Psoas muscle (tissue), 8 donors: Measurements from ENCODE around the gene PPM1F. TPM values are rescaled to one million over a fixed set of nuclear protein-coding genes. Genes with fewer than 3 reads are reported as not detected.

Experiments
- ATAC-seq, 4 donors: fragments of 200-7000 bp; cut with Tn5 transposase; one replicate each; pipeline ENCODE4 v1.9.1; 2020; ENCODE audit warnings: moderate library complexity in 3 of 4, mild to moderate bottlenecking in 2 of 4
- DNase-seq, 2 donors: peaks; one replicate each; pipeline ENCODE4 v3.0.0-alpha.2; 2020
- H3K27ac ChIP-seq: fragments of 200-600 bp; one replicate; pipeline ENCODE4 v1.8.0; 2022
- H3K27me3 ChIP-seq, 3 donors: fragments of 200-600 bp in 1 of 3; one replicate each; pipeline versions ENCODE4 v1.6.1 to v1.8.0; 2013 to 2022; ENCODE audit warnings: low read length in 2 of 3, mild to moderate bottlenecking in 2 of 3, moderate library complexity in 1 of 3; ENCODE audit not compliant: insufficient read depth in 3 of 3
- H3K36me3 ChIP-seq, 2 donors: fragments of 200-600 bp in 1 of 2; one replicate each; pipeline versions ENCODE4 v1.6.1 to v1.8.0; 2013 to 2022; ENCODE audit warnings: low read depth in 1 of 2, mild to moderate bottlenecking in 1 of 2, moderate library complexity in 1 of 2; ENCODE audit not compliant: insufficient read depth in 1 of 2
- H3K4me1 ChIP-seq: fragments of 200-600 bp; one replicate; pipeline ENCODE4 v1.8.0; 2022
- H3K4me3 ChIP-seq: fragments of 200-600 bp; one replicate; pipeline ENCODE4 v1.8.0; 2022; ENCODE audit warnings: mild to moderate bottlenecking
- H3K9me3 ChIP-seq: fragments of 200-600 bp; one replicate; pipeline ENCODE4 v1.8.0; 2022
- WGBS, 3 donors: extraction: QIAGEN DNeasy Blood & Tissue Kit; methylation state at CpG; one replicate each; pipeline versions ENCODE4 v1.1.6 to v1.1.7; 2013; 5-methylcytosine and 5-hydroxymethylcytosine counted together
- intact Hi-C, 2 donors: fragments of 100-400 bp; cut with DNase I; formaldehyde crosslinking; loops; one replicate each; pipeline versions ENCODE4 v1.11.0 to v1.14.2; 2022
- polyA plus RNA-seq, 3 donors: library from polyadenylated mRNA; stranded (reverse); fragments of 200-250 nt; gene quantifications; one replicate each; pipeline ENCODE4 v1.2.3, GENCODE V29; 2013
- total RNA-seq, 4 donors: library from RNA; stranded (reverse); fragmentation: NEBNext Ultra II Directional in 2 of 4; extraction: Animal tissue kit (Norgen Biotek cat#: 25700) in 2 of 4; gene quantifications; one replicate each; pipeline versions ENCODE4 v1.2.1 to v1.2.4, GENCODE V29; 2021 to 2023
- TF ChIP-seq, protein P1 (sequence below): fragments of 200-600 bp; IDR thresholded peaks from one replicate; pipeline ENCODE4 v1.8.0; 2022; ENCODE audit warnings: antibody characterized with exemption
- donor health status: healthy with polysubstance abuse.
- donor health status: DM: no; HTN: no; CAD: no; lungs with moderate emphysema.
- donor health status: Bipolar disorder and iron deficiency.
- donor health status: healthy.
- donor health status: DM: yes; HTN: yes; CAD: no.
- donor health status: DM: no; HTN: no; CAD: no.
- donor health status: DM: no; HTN: no; CAD: no.
- donor health status: DM: yes; HTN: yes; CAD: no.

PPM1F gene
- total and polyA plus RNA-seq, 7 donors: 8.1 to 29.5 (median 13.1) TPM

DNA sequence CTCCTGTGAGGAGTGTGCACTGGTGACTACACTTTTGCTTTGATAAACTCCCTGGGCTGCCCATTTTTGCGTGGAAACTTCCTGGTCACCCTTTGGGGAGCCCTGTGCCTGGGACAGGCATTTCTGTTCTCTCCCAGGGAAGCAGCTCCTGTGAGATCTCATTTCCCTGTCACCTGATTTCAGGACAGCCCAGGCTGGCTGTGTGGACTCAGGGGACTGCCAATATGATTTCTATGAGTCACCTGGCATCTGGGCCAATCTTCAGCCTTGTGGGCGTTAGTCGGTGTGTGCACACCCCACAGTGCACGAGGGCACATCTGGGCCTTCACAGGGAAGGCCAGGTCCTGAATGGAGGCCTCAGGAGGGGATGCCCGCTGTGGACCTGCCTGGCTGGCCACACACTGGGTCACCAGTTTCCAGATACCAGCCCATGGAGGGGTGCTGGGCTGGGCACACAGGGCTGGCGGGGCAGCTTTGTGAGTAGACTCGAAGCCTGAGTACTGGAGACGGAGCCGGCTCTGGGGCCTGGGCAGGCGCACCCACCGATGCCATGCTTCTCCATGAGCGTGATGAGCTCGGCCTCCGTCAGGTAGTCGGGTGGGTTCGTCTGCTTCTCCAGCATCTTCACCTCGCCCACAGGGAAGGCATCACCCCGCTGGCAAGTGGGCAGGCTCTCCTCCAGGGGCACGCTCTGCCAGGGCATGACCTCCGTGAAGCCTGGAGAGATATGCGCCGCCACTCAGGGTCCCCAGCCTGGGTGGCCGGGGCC lies 9.4 kb upstream of the PPM1F start:
- Histone ChIP-seq H3K27me3 (no peaks in the 10 kb centered on the region), H3K27ac (peak overlapping the region; percentile 62), H3K4me1 (peaks cover 16% of the 10 kb centered on the region), H3K4me3 (no peak overlapping the region), H3K36me3 (peaks cover 0 to 91% of the 10 kb centered on the region in 2 donors), H3K9me3 (no peaks in the 10 kb centered on the region)
- 82 to 90% (median 85%) methylated on average over 22 to 23 of the region's 23 CpGs for WGBS, 3 donors
- TF ChIP-seq, protein P1, sequence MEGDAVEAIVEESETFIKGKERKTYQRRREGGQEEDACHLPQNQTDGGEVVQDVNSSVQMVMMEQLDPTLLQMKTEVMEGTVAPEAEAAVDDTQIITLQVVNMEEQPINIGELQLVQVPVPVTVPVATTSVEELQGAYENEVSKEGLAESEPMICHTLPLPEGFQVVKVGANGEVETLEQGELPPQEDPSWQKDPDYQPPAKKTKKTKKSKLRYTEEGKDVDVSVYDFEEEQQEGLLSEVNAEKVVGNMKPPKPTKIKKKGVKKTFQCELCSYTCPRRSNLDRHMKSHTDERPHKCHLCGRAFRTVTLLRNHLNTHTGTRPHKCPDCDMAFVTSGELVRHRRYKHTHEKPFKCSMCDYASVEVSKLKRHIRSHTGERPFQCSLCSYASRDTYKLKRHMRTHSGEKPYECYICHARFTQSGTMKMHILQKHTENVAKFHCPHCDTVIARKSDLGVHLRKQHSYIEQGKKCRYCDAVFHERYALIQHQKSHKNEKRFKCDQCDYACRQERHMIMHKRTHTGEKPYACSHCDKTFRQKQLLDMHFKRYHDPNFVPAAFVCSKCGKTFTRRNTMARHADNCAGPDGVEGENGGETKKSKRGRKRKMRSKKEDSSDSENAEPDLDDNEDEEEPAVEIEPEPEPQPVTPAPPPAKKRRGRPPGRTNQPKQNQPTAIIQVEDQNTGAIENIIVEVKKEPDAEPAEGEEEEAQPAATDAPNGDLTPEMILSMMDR: no peak
- intact Hi-C loops: loop anchor here in 1 of 2 donors (5.0 kb wide), 1 partner anchor 45 kb away; no protein-coding TSS in a partner anchor
- ATAC-seq (peak; percentile 77 to 82 (median 82)), DNase-seq (no peak)

DNA sequence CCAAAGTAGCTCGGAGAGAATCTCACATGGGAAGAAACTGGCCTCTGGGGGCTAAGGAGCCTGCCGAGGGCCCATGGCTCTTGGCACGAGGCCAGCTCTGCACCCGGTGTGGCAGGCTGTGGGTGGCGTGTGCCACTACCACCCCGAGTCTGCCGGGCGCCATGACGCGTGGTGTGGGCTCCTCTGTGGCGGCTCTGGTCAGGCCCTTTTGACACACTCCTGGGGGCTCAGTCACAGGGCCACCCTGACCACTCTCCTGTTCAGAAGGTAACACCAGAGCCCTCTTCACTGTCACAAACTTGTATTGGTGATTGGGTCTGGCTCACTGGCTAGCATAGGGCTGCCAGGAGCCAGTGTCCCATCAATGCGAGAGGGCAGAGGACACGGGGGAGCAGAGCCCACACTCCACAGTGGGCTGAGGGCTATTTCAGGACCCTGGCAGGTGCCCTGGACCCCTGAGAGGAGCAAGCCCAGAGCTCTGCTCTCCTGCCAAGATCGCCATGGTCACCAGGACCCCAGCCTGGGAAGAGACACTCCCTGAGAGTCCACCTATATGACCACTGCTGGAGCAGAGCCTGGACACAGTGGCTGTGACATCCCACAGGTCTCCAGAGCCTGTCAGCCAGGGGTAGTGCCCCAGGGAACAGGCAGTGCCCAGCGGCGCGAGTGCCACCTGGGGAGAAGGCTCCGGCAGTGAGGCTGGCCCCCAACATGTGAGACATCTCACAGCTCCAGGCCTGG lies 8.6 kb upstream of the PPM1F start:
- Histone ChIP-seq H3K4me3 (no peak overlapping the region), H3K36me3 (peaks cover 0 to 84% of the 10 kb centered on the region in 2 donors), H3K9me3 (no peaks in the 10 kb centered on the region), H3K4me1 (peaks cover 9% of the 10 kb centered on the region), H3K27me3 (no peaks in the 10 kb centered on the region), H3K27ac (peak overlapping the region; percentile 62)
- ATAC-seq: peak in 3 of 4 donors; percentile 2 to 10 (median 5)
- intact Hi-C loops: loop anchor here in 1 of 2 donors (5.0 kb wide), 1 partner anchor 44 kb away; no protein-coding TSS in a partner anchor
- DNase-seq: no peak
- WGBS, 3 donors: 80 to 90% (median 82%) methylated on average over 17 to 18 of the region's 18 CpGs
- TF ChIP-seq, protein P1: no peak

DNA sequence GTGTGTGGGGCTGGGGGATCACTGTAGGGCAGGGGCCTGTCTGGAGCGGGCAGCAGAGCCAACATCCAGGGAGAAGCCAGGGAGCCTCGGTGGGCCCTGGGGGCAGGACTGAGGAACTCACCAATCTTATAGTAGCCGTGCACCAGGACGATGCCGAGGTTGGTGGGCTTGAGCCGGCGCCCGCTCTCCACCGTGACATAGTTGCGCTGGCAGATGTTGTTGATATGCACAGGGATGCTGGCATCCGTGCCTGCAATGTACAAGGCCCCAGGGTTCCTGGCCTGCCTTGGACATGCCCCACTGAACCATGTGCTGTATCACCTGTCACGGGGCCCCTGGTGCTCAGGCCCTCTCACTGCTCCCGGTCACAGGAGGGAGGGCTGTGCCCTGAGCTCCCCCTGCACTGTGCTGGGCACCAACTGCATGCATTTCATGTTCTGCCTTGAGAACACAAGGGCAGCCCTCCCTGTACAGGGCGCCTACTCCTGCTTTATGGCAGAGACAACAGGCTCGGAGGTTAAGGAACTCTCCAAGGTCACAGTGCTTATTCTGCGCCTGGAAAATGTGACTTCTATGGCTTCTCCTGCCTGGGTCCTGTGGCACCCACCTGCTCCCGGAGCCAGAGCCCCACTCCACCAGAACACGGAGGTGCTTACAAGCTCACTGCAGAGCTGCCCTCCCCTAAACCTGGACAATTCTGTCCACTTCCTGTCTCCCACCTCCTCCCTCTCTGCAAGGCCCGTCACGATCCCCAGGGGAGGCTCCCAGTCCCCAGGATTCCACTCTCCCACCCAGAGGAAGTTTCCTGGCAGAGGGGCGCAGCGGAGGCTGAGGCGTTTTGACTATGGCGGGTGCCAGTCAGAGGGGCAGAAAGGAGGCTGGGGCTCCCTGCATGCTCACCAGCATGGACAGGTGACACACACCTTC lies 7.8 kb upstream of the PPM1F start:
- Histone ChIP-seq H3K4me3 (no peak overlapping the region), H3K27me3 (no peaks in the 10 kb centered on the region), H3K9me3 (no peaks in the 10 kb centered on the region), H3K36me3 (peaks cover 0 to 75% of the 10 kb centered on the region in 2 donors), H3K4me1 (peaks cover 8% of the 10 kb centered on the region), H3K27ac (peak overlapping the region; percentile 62)
- ATAC-seq (no peak), DNase-seq (no peak)
- 75 to 83% (median 79%) methylated on average over 23 to 24 of the region's 24 CpGs for WGBS, 3 donors
- intact Hi-C loops: loop anchor here in 1 of 2 donors (5.0 kb wide), 1 partner anchor 43 kb away; no protein-coding TSS in a partner anchor
- TF ChIP-seq, protein P1: no peak

DNA sequence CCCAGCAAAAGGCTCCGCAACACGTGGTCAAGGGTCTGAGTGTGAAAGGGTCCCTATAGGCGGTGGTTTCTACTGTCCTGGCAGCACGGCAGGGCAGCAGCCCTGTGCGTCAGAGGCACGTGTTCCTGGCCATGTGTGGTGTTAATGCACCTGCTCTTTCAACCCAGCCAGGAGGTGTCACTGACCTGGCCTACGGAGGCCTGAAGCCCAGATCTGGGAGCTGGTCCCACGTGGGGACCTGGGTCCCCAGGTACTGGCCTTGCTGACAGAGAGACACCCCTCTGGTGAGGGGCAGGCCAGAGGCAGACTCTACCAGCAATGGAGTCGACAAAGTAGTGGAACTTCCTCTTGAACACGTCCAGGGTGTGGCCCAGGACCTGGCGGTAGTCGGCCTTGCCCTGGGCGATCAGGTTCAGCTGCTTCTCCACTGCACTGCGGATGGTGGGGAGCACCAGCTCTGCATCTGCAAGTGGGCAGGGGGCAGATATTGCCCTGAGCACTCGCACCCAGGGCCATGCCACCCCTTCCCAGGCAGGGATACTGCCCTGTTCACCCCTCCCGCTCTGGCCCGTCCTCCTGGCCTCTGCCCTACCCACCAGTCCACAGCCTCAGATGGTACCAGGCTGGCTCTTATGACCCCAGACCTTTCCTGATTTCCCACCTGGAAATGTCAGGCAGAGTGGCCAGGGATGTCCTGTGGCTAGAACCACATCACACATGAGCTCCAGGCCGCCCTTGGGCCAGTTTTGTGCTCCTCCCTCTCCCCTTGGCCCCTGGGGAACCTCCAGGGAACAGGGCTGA lies 6.8 kb upstream of the PPM1F start:
- WGBS, 3 donors: 77 to 80% (median 77%) methylated on average over 17 to 18 of the region's 18 CpGs
- TF ChIP-seq, protein P1: no peak
- H3K4me3 ChIP-seq: no peak overlapping the region
- ATAC-seq (peak; percentile 14 to 60 (median 36)), DNase-seq (no peak)
- no peaks in the 10 kb centered on the region for H3K9me3 ChIP-seq
- H3K36me3 ChIP-seq: peaks cover 0 to 65% of the 10 kb centered on the region in 2 donors
- intact Hi-C loops: loop anchor here in 1 of 2 donors (5.0 kb wide), 1 partner anchor 42 kb away; no protein-coding TSS in a partner anchor
- no peaks in the 10 kb centered on the region for H3K27me3 ChIP-seq
- no peak overlapping the region for H3K27ac ChIP-seq
- peaks cover 8% of the 10 kb centered on the region for H3K4me1 ChIP-seq
